Measurements from ENCODE around the gene KCNQ5. TPM values are rescaled to one million over a fixed set of nuclear protein-coding genes. Genes with fewer than 3 reads are reported as not detected.

The KCNQ5 gene
- total and polyA plus RNA-seq, 2 of the 8 experiments (the other 6 are each of a cell fraction or from before 2014, with no cell fraction given): 0.83 to 1.2 TPM

DNA sequence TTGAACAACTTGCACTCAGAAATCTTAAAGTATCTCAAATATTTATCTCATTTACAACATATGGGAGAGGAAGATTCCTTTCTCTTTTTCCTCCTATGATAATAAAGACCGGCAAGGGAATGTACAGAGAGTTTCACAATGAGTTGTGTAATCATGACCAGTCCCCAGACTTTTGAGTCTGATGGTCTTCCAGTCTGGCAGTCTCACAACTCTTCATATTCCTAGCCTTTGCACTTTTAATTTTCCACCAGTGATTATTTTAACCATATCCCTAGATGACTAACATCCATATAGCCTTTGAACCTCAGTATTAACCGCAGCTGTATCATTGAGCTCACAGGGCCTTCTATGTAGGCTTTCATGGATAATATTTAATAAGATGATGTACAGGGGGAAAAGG, 324.9 kb downstream of the KCNQ5 start:
- Histone ChIP-seq H3K18ac (ENCODE audit: extremely low read depth, low read length) (no peak overlapping the region), H2BK15ac (ENCODE audit: low read length) (no peak overlapping the region), H3K23ac (ENCODE audit: insufficient read length) (no peak overlapping the region), H3K14ac (ENCODE audit: insufficient read length) (no peak overlapping the region), H4K91ac (replicated peaks; ENCODE audit: insufficient read length, low read length) (no peak overlapping the region), H3K4me1 (replicated peaks in 1 of 4; ENCODE audit: control insufficient read depth in 3 of 4, insufficient read depth in 4 of 4, low read length in 3 of 4) (no peaks in the 10 kb centered on the region), H4K20me1 (replicated peaks in 1 of 2; ENCODE audit: control insufficient read depth in 1 of 2, insufficient read depth in 2 of 2, low read length in 2 of 2) (no peaks in the 10 kb centered on the region), H3K4me3 (ENCODE audit: extremely low read depth in 1 of 4, insufficient read depth in 2 of 4, low read depth in 3 of 4, low read length in 4 of 4) (no peak overlapping the region), H4K8ac (ENCODE audit: extremely low read depth, insufficient read depth, low read length) (no peak overlapping the region), H3K79me1 (ENCODE audit: low read depth, low read length) (no peaks in the 10 kb centered on the region), H2BK120ac (replicated peaks; ENCODE audit: low read depth, low read length) (no peak overlapping the region), H3K36me3 (ENCODE audit: control insufficient read depth in 2 of 4, insufficient read depth in 4 of 4, low read length in 3 of 4) (no peaks in the 10 kb centered on the region), H3K56ac (replicated peaks; ENCODE audit: insufficient read length, low read depth, low read length) (no peak overlapping the region), H2BK20ac (ENCODE audit: low read length) (no peak overlapping the region), H4K5ac (ENCODE audit: insufficient read length, low read depth, low read length) (no peak overlapping the region), H3K23me2 (ENCODE audit: low read depth, low read length) (no peaks in the 10 kb centered on the region), H3K79me2 (ENCODE audit: control insufficient read depth in 1 of 2, insufficient read depth in 2 of 2, low read length in 2 of 2) (no peaks in the 10 kb centered on the region), H3K27me3 (replicated peaks in 1 of 4; ENCODE audit: control insufficient read depth in 3 of 4, extremely low read depth in 1 of 4, insufficient read depth in 3 of 4, low read length in 3 of 4) (no peaks in the 10 kb centered on the region), H3K9ac (replicated peaks in 1 of 4; ENCODE audit: extremely low read depth in 1 of 4, low read depth in 3 of 4, low read length in 3 of 4) (no peak overlapping the region), H2AK5ac (ENCODE audit: low read depth, low read length) (no peak overlapping the region), H2BK12ac (ENCODE audit: low read depth, low read length) (no peak overlapping the region), H3K4me2 (ENCODE audit: insufficient read depth in 1 of 2, low read depth in 2 of 2, low read length in 2 of 2) (no peak overlapping the region), H3K4ac (replicated peaks; ENCODE audit: insufficient read length, low read depth, low read length) (no peak overlapping the region), H3K9me3 (ENCODE audit: insufficient read depth in 2 of 2, low read depth in 1 of 2, low read length in 1 of 2) (no peaks in the 10 kb centered on the region), H3K27ac (ENCODE audit: low read depth, low read length) (no peak overlapping the region), H2BK5ac (ENCODE audit: low read depth, low read length) (no peak overlapping the region), H2AFZ (ENCODE audit: low read length) (no peak overlapping the region)
- ChIA-PET POLR2A (ENCODE audit: partially characterized antibody) (no interaction called here), CTCF (ENCODE audit: partially characterized antibody) (no interaction called here)
- WGBS, 2 experiments (ENCODE audit: extremely low coverage in 1 of 2, insufficient coverage in 1 of 2, insufficient read length in 1 of 2, insufficient replicate concordance in 2 of 2, low coverage in 1 of 2, low lambda C conversion rate in 2 of 2, missing lambda C conversion rate in 1 of 2): 91% methylated on average over 2 of the region's 2 CpGs; no CpG with 5 or more reads in 1 of the 2 experiments
- TF ChIP-seq BACH1 (IDR thresholded peaks at IDR 0.05; ENCODE audit: low read length) (no peak), BRCA1 (IDR thresholded peaks at IDR 0.05; ENCODE audit: low read depth, low read length) (no peak)
- TF ChIP-seq, protein P1, sequence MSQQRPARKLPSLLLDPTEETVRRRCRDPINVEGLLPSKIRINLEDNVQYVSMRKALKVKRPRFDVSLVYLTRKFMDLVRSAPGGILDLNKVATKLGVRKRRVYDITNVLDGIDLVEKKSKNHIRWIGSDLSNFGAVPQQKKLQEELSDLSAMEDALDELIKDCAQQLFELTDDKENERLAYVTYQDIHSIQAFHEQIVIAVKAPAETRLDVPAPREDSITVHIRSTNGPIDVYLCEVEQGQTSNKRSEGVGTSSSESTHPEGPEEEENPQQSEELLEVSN (IDR thresholded peaks at IDR 0.05): no peak
- TF ChIP-seq, protein P2, sequence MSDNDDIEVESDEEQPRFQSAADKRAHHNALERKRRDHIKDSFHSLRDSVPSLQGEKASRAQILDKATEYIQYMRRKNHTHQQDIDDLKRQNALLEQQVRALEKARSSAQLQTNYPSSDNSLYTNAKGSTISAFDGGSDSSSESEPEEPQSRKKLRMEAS (IDR thresholded peaks at IDR 0.05): no peak
- DNase-seq (ENCODE audit: low read depth in 1 of 2, low spot score in 2 of 2): no peak
- FAIRE-seq: no peak

Measured in H1 (cell line).